Activated B cell treated with CpG ODN at 0.5 μM for 24 hours (primary cell): ENCODE measurements around the gene NTN3. TPM values are rescaled to one million over a fixed set of nuclear protein-coding genes. Genes with fewer than 3 reads are reported as not detected.
A peak's percentile ranks its signal among the peaks of the same experiment; 100 is the strongest.

Source experiments
- ATAC-seq: fragments of 200-7000 bp; cut with Tn5 transposase; one replicate; pipeline ENCODE4 v1.10.0; 2021; ENCODE audit warnings: low read depth, mild to moderate bottlenecking, moderate library complexity
- CTCF ChIA-PET: fragments of 350-600 bp; sonication (Branson Sonifier 250); formaldehyde crosslinking; loops from one replicate; lab custom pipeline; 2021; ENCODE audit warnings: antibody characterized with exemption; lab: Charles Lee
- POLR2A ChIA-PET: fragments of 350-600 bp; sonication (Branson Sonifier 250); formaldehyde crosslinking; loops from one replicate; lab custom pipeline; 2021; ENCODE audit warnings: antibody characterized with exemption; lab: Charles Lee
- DNase-seq: peaks from one replicate; pipeline ENCODE4 v3.0.0; 2022
- H3K27ac Mint-ChIP-seq: one replicate; pipeline ENCODE4 v1.8.0; 2020; ENCODE audit warnings: mixed read lengths
- H3K27me3 Mint-ChIP-seq: one replicate; pipeline ENCODE4 v1.8.0; 2021; ENCODE audit warnings: mixed read lengths
- H3K36me3 Mint-ChIP-seq: one replicate; pipeline ENCODE4 v1.8.0; 2021; ENCODE audit warnings: low read depth, mixed read lengths
- H3K4me1 Mint-ChIP-seq: one replicate; pipeline ENCODE4 v1.8.0; 2021; ENCODE audit warnings: mixed read lengths
- H3K4me3 Mint-ChIP-seq: one replicate; pipeline ENCODE4 v1.8.0; 2020; ENCODE audit warnings: mild to moderate bottlenecking, mixed read lengths
- H3K9me3 Mint-ChIP-seq: one replicate; pipeline ENCODE4 v1.8.0; 2020; ENCODE audit warnings: mixed read lengths
- CTCF ChIP-seq: fragments of 200-600 bp; IDR thresholded peaks from one replicate; pipeline ENCODE4 v1.8.0; 2022; ENCODE audit warnings: antibody characterized with exemption, mild to moderate bottlenecking
- intact Hi-C: fragments of 100-400 bp; cut with micrococcal nuclease; formaldehyde crosslinking; loops from one replicate; pipeline ENCODE4 v1.15.1; 2024
- total RNA-seq: library from RNA; stranded (reverse); gene quantifications from 2 replicates; pipeline ENCODE4 v1.2.3, GENCODE V29; 2022

NTN3 gene
- total RNA-seq, 1 donor from 2014 or later = not detected

DNA sequence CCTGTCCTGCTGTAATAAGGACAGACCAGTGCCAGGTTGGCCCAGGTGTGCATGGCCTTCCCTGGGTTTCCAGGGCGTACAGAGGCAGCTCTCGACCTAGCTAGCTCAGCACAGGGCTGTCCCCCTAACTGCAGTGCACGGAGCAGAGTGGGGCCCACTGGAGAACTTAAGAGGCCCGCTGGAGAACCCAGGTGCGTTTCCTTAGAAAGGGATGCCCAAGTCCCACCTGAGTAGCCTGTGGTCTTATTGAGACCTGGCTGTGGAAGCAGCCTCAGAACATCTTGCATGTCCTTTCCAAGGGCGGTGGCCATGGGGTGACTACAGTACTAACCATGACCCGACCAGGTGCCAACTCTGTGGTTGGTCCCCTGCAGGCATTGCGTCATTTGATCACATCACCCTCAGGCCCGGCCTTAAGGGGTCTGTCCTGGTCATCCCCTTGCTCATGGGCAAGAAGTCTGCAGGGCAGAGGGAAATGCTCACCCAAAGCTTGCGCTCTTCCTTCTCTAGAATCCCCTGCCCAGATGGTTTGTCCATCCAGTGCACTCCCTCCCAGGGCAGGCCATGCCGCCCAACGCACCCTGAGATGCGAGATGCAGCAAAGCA lies 45.2 kb upstream of the NTN3 start:
- intact Hi-C loops = loop anchor here (10.0 kb wide), 1 partner anchor 201 kb away; the partner anchor contains the start of gene E4F1
- POLR2A ChIA-PET = no interaction called here

GRCh38 chr16:2426941-2427361 lies 44.1 kb upstream of the NTN3 start:
- POLR2A ChIA-PET = no interaction called here
- intact Hi-C loops = loop anchor here (10.0 kb wide), 1 partner anchor 202 kb away; the partner anchor contains the start of gene E4F1

More for the DNA sequence above, 45.2 kb upstream of the NTN3 start:
- DNase-seq (no peak), ATAC-seq (no peak)
- no peak overlapping the region for H3K27ac Mint-ChIP-seq
- CTCF ChIA-PET = no interaction called here
- TF ChIP-seq CTCF = no peak
- H3K27me3 Mint-ChIP-seq = no peaks in the 10 kb centered on the region
- peaks cover 20% of the 10 kb centered on the region for H3K4me1 Mint-ChIP-seq
- no peaks in the 10 kb centered on the region for H3K9me3 Mint-ChIP-seq
- H3K4me3 Mint-ChIP-seq = no peak overlapping the region
- peaks cover 3% of the 10 kb centered on the region for H3K36me3 Mint-ChIP-seq

GRCh38 chr16:2427526-2427925 lies 43.6 kb upstream of the NTN3 start:
- no peak for TF ChIP-seq CTCF
- no peaks in the 10 kb centered on the region for H3K9me3 Mint-ChIP-seq
- peaks cover 4% of the 10 kb centered on the region for H3K36me3 Mint-ChIP-seq
- ChIA-PET POLR2A (interaction anchor here (1.0 kb wide), 1 partner anchor 59 kb away, joined by 3 read pairs; no protein-coding TSS in a partner anchor), CTCF (interaction anchor here (0.8 to 1.5 kb wide), 2 partner anchors 22 to 59 kb away, joined by 3 to 4 read pairs; no protein-coding TSS in a partner anchor)
- no peak for ATAC-seq
- no peak overlapping the region for H3K27ac Mint-ChIP-seq
- intact Hi-C loops = loop anchor here (10.0 kb wide), 1 partner anchor 203 kb away; the partner anchor contains the start of gene E4F1
- peak overlapping the region; percentile 57 for H3K4me3 Mint-ChIP-seq
- peaks cover 20% of the 10 kb centered on the region for H3K4me1 Mint-ChIP-seq
- DNase-seq = no peak
- H3K27me3 Mint-ChIP-seq = no peaks in the 10 kb centered on the region

More at GRCh38 chr16:2426941-2427361, 44.1 kb upstream of the NTN3 start:
- ATAC-seq (no peak), DNase-seq (no peak)
- H3K36me3 Mint-ChIP-seq = peaks cover 3% of the 10 kb centered on the region
- H3K9me3 Mint-ChIP-seq = no peaks in the 10 kb centered on the region
- H3K27me3 Mint-ChIP-seq = no peaks in the 10 kb centered on the region
- CTCF ChIA-PET = interaction anchor here (0.8 kb wide), 1 partner anchor 23 kb away, joined by 3 read pairs; no protein-coding TSS in a partner anchor
- no peak overlapping the region for H3K27ac Mint-ChIP-seq
- peaks cover 20% of the 10 kb centered on the region for H3K4me1 Mint-ChIP-seq
- H3K4me3 Mint-ChIP-seq = no peak overlapping the region
- TF ChIP-seq CTCF = no peak

- Mint-ChIP-seq H3K4me1 (peaks cover 17% of the 10 kb centered on the region), H3K27ac (no peak overlapping the region), H3K27me3 (no peaks in the 10 kb centered on the region), H3K4me3 (peak overlapping the region; percentile 82), H3K9me3 (no peaks in the 10 kb centered on the region), H3K36me3 (peaks cover 9% of the 10 kb centered on the region)
- intact Hi-C loops = loop anchor here (2.0 to 10.0 kb wide), 4 partner anchors 33 to 203 kb away; partner anchors contain the start of genes E4F1, RNPS1, TBC1D24 and TEDC2
- no peak for DNase-seq
- CTCF ChIA-PET = interaction anchor here (1.2 to 1.5 kb wide), 2 partner anchors 58 to 60 kb away, joined by 3 to 4 read pairs; no protein-coding TSS in a partner anchor
- POLR2A ChIA-PET = interaction anchor here (1.0 to 1.1 kb wide), 2 partner anchors 59 to 273 kb away, joined by 3 to 4 read pairs; partner anchors contain the start of gene TRAF7
- no peak for TF ChIP-seq CTCF
- no peak for ATAC-seq
These were observed 42.9 kb upstream of the NTN3 start for GRCh38 chr16:2428051-2428783.
